Embryonic facial prominence (tissue), 1 donor: Measurements from ENCODE around the gene SCGB1A1.

ENCODE experiments used
- DNase-seq: peaks from one replicate; pipeline ENCODE4 v3.0.0-alpha.2; 2016; ENCODE audit errors: extremely low spot score

Gene SCGB1A1

GRCh38 chr11:62398011-62398994, 20.5 kb upstream of the SCGB1A1 start:
- no peak for DNase-seq

DNA sequence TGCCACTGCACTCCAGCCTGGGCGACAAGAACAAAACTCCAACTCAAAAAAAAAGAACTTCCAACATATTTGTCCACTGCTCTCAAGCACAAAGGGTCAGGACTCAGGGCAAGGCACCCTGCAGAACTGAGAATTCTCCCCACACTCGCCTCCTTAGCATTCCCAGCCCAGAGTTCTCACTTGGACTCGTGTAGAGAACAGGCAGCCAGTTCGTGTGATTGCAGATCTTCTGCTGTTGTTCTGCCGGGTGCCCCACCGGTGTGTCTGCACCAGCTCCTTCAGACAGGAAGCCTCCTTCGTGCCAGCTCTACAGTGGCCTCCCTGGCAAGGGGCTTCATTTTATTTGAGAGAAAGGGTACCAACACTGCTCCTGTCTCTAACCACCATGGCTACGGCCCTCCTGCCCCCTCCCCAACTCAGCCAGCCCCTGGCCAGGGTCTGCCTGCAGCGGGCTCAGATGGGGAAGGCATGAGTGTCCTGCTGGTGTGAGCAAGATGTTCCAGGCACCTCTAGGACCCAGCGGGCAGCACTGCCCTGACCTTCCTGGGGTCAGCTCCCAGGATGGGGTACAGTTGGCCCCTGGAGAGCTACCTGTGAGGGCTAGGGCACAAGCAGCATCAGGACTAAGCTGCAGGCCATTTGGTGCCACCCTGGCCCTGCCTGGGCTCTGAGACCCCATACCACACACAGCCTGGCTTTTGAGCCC, 19.5 kb upstream of the SCGB1A1 start:
- no peak for DNase-seq

- peak; percentile 49 for DNase-seq
Measured at GRCh38 chr11:62399878-62400266, 19.0 kb upstream of the SCGB1A1 start.

GRCh38 chr11:62400281-62400680, 18.6 kb upstream of the SCGB1A1 start:
- no peak for DNase-seq

GRCh38 chr11:62400760-62401159, 18.1 kb upstream of the SCGB1A1 start:
- DNase-seq: peak; percentile 43

- no peak for DNase-seq
Measured at GRCh38 chr11:62401356-62401755, 17.5 kb upstream of the SCGB1A1 start.

DNA sequence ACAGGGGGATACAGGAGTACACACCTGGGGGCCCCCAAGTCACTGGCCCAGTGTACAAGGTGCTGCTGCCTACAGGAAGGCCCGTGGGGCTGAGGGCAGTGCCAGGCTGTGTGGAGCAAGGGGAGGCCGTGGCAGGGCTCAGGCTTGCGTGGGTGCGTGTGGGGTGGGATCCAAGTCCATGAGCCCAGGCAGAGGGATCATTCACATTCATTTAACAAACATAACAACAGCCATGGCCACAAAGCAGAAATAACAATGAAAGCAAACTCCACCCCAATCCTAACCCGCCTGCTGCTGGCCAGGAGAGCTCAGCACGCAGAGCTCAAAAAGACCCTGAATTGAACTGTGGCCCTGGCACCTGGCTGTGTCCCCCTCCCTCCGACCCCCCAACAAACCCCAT, 17.0 kb upstream of the SCGB1A1 start:
- no peak for DNase-seq

GRCh38 chr11:62402226-62402959, 16.4 kb upstream of the SCGB1A1 start:
- DNase-seq: no peak

DNA sequence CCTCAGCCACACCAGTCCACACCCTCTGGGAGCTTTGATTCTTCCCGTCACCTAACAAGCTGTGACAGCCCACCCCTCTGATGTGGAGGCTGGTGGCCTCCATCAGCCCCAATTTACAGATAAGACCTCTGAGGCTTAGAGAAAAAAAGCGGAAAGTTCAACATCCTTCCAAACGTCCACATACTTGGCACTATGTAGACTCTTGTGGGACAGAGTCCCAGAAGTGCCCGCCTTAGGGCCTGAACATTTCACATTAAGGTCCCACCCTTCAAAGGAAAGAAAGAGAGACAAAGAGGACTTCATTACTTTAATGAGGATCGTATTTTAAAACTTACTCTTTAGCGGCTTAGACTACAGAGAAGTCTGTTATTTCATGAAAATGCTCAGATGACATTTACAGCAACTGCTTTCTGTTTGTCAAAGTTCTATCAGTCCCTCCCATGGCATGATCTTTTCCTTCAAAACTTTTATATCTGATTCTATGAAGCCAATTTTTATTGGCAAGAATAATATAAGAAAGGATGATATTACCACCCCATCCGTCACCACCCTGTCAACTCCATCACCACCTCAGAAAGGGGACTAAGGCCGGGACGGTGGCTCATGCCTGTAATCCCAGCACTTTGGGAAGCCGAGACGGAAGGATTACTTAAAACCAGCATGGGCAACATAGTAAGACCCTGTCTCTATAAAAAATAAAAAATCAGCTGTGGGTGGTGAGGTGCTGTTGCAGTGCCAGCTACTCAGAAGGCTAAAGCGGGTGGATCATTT, 15.7 kb upstream of the SCGB1A1 start:
- DNase-seq: no peak

DNA sequence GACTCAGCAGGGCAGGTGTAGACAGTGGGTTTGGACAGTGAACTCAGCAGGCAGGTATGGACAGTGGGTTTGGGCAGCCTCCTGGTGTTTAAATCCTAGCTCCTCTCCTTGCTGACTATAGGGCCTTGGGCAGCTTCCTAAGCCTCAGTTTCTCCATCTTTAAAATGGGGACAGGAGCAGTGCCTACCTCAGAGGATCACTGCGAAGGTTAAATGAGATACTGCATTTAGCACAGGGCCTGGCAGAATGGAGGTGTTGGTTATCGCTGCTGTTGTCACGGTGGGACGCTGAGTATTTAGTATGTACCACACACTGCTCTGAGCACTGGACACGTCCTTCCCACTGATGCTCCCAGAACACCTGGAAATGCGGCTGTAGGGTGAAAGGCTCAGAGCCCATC, 14.4 kb upstream of the SCGB1A1 start:
- DNase-seq: no peak

- no peak for DNase-seq
Measured at GRCh38 chr11:62404901-62405300, 13.9 kb upstream of the SCGB1A1 start.

DNA sequence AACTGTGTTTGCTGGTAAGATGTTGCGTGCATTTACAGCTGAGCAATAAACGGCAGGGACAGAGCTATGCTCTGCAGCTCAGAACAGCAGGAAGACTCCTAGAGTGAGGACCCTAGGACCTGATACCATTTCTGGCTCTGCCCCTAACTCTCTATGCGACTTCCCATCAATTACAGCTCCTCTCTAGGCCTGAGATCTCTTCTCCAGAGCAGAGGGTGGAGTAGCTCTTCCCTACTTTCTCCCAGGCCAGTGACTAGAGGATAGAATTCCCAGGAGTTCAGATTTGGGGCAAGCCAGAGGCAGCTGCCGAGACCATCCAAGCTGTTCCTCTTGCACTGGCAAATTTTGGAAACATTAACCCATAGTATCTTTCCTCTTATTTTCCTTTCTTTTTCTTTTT, 12.8 kb upstream of the SCGB1A1 start:
- DNase-seq: no peak

- no peak for DNase-seq
Measured at GRCh38 chr11:62409831-62410230, 9.0 kb upstream of the SCGB1A1 start.

DNA sequence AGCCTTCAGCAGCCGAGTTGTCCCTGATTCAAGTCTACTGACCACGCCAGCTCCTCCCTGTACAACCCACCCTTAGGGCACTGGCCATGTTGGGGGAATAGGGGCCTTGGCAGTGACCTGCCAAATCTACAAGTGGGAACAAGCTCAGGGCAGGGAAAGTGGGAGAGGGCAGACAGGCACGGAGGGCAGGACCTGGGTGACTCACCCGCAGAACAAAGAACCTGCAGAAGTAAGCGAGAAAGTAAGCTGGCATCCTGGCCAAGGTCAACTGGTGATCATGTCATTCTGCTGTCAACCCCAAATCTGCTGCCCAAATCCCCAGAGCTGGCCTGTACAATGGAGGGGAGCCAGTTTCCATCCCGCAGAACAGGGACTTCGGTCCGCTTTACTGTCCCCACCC, 7.9 kb upstream of the SCGB1A1 start:
- no peak for DNase-seq

DNA sequence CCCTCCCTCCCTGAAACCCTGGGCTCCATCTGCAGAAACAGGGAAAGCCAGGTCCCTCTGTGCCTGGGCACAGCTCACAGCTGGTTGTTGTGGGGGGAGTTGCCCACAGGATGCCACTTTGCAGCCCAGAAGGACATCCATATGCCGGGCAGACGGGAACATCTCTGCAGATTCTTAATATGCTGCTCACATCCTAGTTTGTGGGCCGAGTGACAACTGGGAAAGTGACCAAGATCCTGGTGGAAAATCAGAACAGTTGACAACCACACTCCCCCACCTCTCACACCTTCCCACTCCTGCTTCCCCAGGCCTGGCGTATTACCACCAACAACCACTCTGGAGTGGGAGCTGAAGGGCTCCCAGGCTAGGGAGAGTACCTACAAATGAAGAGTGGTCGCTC, 7.3 kb upstream of the SCGB1A1 start:
- no peak for DNase-seq

GRCh38 chr11:62413060-62413696, 5.7 kb upstream of the SCGB1A1 start:
- no peak for DNase-seq

DNA sequence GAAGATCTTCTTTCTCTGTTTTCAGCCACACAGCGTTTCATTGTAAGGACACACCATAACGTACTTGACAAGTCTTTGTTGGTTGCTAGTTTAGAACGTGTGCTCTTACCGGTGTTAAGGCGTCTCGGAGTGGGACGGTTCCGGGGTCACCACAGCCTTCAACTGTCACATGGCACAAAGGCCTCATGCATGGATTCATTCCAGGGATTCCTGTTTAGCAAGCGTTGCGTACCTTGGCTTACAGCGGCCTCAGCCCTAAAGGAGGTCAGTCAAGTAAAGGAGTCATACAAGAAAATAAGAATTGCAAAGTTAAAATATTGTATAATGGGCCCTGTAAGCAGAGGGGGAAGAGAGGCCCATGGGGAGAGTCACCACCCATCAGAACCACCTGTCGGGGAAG, 2.2 kb upstream of the SCGB1A1 start:
- DNase-seq: no peak

- DNase-seq: no peak
Measured at GRCh38 chr11:62418136-62418535, 697 bp upstream of the SCGB1A1 start.

GRCh38 chr11:62419314-62419929, 589 bp downstream of the SCGB1A1 start:
- no peak for DNase-seq

DNA sequence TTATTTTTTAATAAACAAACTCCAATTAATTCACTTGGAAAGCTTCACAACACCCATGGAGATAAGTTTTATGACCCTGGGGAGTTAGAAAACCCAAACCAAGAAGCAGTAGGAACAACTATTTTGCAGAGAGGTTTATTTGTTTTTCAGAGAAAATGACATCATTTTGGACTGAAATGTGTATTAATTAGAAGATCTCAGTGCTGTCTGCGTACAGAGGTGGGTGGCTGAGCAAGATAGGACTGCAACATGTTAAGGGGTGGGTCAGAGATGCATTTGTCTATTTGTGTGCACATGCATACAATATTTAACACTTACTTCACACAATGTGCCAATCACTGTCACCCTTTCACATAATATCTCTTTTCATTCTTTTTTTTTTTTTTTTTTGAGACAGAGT, 1.1 kb downstream of the SCGB1A1 start:
- no peak for DNase-seq

DNA sequence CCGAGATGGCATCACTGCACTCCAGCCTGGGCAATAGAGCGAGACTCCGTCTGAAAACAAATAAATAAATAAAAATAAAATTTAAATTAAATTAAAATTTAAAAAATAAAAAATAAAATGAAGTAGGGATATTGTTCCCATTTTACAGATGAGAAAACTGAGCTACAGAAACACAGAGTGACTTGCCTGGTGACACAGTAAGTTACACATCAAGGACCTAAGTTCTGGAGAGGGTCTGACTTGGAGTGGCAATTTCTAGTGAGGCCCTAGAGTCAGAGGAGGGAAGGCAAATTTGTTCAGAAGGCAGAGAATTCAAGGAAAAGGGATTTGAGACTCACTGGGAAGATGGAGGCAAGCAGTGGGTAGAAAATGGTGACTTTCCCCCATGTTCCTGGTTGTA, 2.0 kb downstream of the SCGB1A1 start:
- DNase-seq: no peak
